Measurements from ENCODE around the gene ARL10.

ARL10 gene

DNA sequence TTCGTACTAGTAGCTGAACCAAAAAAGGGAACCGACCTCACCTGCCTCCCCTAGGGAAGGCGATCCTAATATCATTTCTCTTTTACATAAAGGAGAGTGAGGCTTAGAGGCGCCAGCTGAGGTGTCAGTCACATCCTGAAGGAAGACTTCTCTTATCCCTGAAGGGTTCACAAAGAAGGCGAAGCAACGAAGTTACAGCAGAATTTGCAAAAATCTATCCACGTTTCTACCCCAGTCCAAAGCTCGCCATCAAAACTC lies 3.1 kb upstream of the ARL10 start:
- Histone ChIP-seq H3K27ac (ENCODE audit: low read depth, low read length) (peak overlapping the region; percentile 52), H3K27me3 (ENCODE audit: control insufficient read depth, low read length) (0 out of 2 replicates have a peak, but pooled peaks cover 3% of the 10 kb centered on the region)

DNA sequence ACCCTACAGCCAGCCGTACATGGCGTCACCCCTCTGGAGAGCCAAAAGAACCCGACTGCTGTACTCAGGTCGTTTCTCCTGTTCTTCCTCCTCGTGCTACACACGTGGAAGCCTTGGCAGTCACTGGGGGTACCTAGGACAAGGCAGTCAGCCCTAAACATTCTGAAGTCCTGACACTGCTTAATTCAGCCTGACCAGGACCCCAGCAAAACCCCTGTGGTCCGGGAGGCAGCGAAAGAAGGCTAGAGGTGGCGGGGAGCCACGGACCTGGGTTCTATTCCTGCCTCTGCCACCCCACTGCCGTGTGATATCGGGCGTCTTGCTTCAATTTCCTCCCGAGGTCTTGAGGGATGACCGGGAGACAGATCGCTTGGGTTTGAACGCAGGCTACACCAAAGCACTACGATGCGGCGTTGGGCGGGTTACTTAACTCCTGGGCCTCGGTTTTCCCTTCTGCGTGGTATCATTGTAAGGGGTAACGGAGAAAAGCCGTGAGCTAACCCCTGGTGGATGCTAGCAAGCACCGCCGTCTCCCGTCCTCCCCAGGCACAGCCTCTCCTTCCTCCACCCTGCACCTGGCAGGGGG lies 429 bp upstream of the ARL10 start:
- H3F3A ChIP-seq (ENCODE audit: control insufficient read depth, insufficient read depth) = peaks cover 9% of the 10 kb centered on the region
- no peaks in the 10 kb centered on the region for H3K9me2 ChIP-seq (replicated peaks; ENCODE audit: control insufficient read depth, low read length)
- H3K4me1 ChIP-seq (ENCODE audit: control insufficient read depth, low read length) = peaks cover 30% of the 10 kb centered on the region
- TF ChIP-seq EZH2phosphoT487 (IDR thresholded peaks at IDR 0.05; ENCODE audit: borderline replicate concordance, low read length) = no peak
- TF ChIP-seq, protein P1, sequence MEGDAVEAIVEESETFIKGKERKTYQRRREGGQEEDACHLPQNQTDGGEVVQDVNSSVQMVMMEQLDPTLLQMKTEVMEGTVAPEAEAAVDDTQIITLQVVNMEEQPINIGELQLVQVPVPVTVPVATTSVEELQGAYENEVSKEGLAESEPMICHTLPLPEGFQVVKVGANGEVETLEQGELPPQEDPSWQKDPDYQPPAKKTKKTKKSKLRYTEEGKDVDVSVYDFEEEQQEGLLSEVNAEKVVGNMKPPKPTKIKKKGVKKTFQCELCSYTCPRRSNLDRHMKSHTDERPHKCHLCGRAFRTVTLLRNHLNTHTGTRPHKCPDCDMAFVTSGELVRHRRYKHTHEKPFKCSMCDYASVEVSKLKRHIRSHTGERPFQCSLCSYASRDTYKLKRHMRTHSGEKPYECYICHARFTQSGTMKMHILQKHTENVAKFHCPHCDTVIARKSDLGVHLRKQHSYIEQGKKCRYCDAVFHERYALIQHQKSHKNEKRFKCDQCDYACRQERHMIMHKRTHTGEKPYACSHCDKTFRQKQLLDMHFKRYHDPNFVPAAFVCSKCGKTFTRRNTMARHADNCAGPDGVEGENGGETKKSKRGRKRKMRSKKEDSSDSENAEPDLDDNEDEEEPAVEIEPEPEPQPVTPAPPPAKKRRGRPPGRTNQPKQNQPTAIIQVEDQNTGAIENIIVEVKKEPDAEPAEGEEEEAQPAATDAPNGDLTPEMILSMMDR (IDR thresholded peaks at IDR 0.05; ENCODE audit: low read depth, low read length, poor library complexity, severe bottlenecking) = no peak
- H3K4me2 ChIP-seq (ENCODE audit: low read length) = peak overlapping the region; percentile 92
- peak overlapping the region; percentile 88 for H3K4me3 ChIP-seq (ENCODE audit: low read length)
- 0 out of 2 replicates have a peak, but pooled peaks cover 3% of the 10 kb centered on the region for H3K27me3 ChIP-seq (ENCODE audit: control insufficient read depth, low read length)
- H3K9me3 ChIP-seq (ENCODE audit: control insufficient read depth, insufficient read depth, low read length) = no peaks in the 10 kb centered on the region
- H3K27ac ChIP-seq (ENCODE audit: low read depth, low read length) = no peak overlapping the region
- peaks cover 17% of the 10 kb centered on the region for H3K79me2 ChIP-seq (ENCODE audit: control insufficient read depth, low read length)
- peaks cover 3% of the 10 kb centered on the region; the same call in 1 of the 2 replicates for H3K36me3 ChIP-seq (ENCODE audit: control insufficient read depth, low read length)
- H4K20me1 ChIP-seq (ENCODE audit: control insufficient read depth, insufficient read depth, low read depth, low read length) = no peaks in the 10 kb centered on the region

More for the DNA sequence above, 3.1 kb upstream of the ARL10 start:
- Histone ChIP-seq H3K9me3 (ENCODE audit: control insufficient read depth, insufficient read depth, low read length) (no peaks in the 10 kb centered on the region), H3K4me3 (ENCODE audit: low read length) (peak overlapping the region; percentile 93), H3F3A (ENCODE audit: control insufficient read depth, insufficient read depth) (peaks cover 9% of the 10 kb centered on the region), H3K9me2 (replicated peaks; ENCODE audit: control insufficient read depth, low read length) (no peaks in the 10 kb centered on the region), H4K20me1 (ENCODE audit: control insufficient read depth, insufficient read depth, low read depth, low read length) (peaks cover 7% of the 10 kb centered on the region; the same call in 1 of the 2 replicates), H3K36me3 (ENCODE audit: control insufficient read depth, low read length) (peaks cover 21% of the 10 kb centered on the region), H3K4me2 (ENCODE audit: low read length) (peak overlapping the region; percentile 86), H3K79me2 (ENCODE audit: control insufficient read depth, low read length) (peaks cover 37% of the 10 kb centered on the region), H3K4me1 (ENCODE audit: control insufficient read depth, low read length) (peaks cover 35% of the 10 kb centered on the region)
- TF ChIP-seq, protein P1 (IDR thresholded peaks at IDR 0.05; ENCODE audit: low read depth, low read length, poor library complexity, severe bottlenecking) = no peak
- TF ChIP-seq EZH2phosphoT487 (IDR thresholded peaks at IDR 0.05; ENCODE audit: borderline replicate concordance, low read length) = no peak

DNA sequence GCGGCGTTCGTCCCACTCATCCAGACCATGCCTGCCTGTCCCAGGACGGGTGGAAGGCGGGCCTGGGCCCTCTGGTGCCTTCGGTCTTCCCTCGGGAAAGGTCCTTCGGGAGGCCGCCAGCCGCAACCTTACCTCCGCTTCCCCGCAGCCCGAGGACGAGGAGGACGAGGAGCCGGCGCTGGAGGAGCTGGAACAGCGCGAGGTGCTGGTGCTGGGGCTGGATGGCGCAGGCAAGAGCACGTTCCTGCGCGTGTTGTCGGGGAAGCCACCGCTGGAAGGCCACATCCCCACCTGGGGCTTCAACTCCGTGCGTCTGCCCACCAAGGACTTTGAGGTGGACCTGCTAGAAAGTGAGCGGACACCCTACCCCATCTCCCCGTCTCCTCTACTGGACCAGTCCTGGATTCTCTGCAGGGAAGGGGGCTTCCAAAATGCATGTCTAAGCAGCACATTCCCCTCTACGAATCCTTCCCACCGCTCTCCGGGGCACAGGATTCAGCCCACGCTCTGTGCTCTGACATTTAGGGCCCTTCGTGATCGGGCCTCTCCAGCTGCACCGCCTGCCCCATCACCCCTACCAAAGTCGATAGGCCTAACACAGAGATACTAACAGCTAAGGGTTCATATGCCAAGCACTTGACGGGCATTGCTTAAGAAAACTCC lies 1.1 kb downstream of the ARL10 start:
- peaks cover 2% of the 10 kb centered on the region for H3K79me2 ChIP-seq (ENCODE audit: control insufficient read depth, low read length)
- no peaks in the 10 kb centered on the region for H3K9me3 ChIP-seq (ENCODE audit: control insufficient read depth, insufficient read depth, low read length)
- TF ChIP-seq EZH2phosphoT487 (IDR thresholded peaks at IDR 0.05; ENCODE audit: borderline replicate concordance, low read length) = no peak
- TF ChIP-seq, protein P1 (IDR thresholded peaks at IDR 0.05; ENCODE audit: low read depth, low read length, poor library complexity, severe bottlenecking) = no peak
- H3K27me3 ChIP-seq (ENCODE audit: control insufficient read depth, low read length) = 0 out of 2 replicates have a peak, but pooled peaks cover 3% of the 10 kb centered on the region
- H3K4me2 ChIP-seq (ENCODE audit: low read length) = peak overlapping the region; percentile 92
- peaks cover 9% of the 10 kb centered on the region for H3F3A ChIP-seq (ENCODE audit: control insufficient read depth, insufficient read depth)
- H3K4me1 ChIP-seq (ENCODE audit: control insufficient read depth, low read length) = peaks cover 26% of the 10 kb centered on the region
- H3K4me3 ChIP-seq (ENCODE audit: low read length) = peak overlapping the region; percentile 88
- H3K27ac ChIP-seq (ENCODE audit: low read depth, low read length) = no peak overlapping the region
- H3K36me3 ChIP-seq (ENCODE audit: control insufficient read depth, low read length) = no peaks in the 10 kb centered on the region
- H3K9me2 ChIP-seq (replicated peaks; ENCODE audit: control insufficient read depth, low read length) = no peaks in the 10 kb centered on the region
- no peaks in the 10 kb centered on the region for H4K20me1 ChIP-seq (ENCODE audit: control insufficient read depth, insufficient read depth, low read depth, low read length)

All from DOHH2 (cell line).